Skin epidermis (tissue), 12 donors: Measurements from ENCODE around the gene MYOC.
"Not testable (repeated sequence)": the region's sequence is repeated elsewhere in the genome, so short reads cannot be mapped to it uniquely, and the experiment has no call there.

Experiments
- H3K27ac ChIP-seq, 21 experiments: fragments of 200-600 bp; sonication (generic) in 11 of 21; one replicate each; pipeline ENCODE4 v1.5.0; 2020; ENCODE audit warnings: mild to moderate bottlenecking in 3 of 21, inconsistent platforms in 2 of 21, moderate library complexity in 2 of 21
- H3K4me3 ChIP-seq, 7 experiments: fragments of 200-600 bp; sonication (generic) in 2 of 7; one replicate each; pipeline ENCODE4 v1.5.0; 2020; ENCODE audit warnings: inconsistent platforms in 2 of 7, mild to moderate bottlenecking in 2 of 7, moderate library complexity in 1 of 7

Gene MYOC

DNA sequence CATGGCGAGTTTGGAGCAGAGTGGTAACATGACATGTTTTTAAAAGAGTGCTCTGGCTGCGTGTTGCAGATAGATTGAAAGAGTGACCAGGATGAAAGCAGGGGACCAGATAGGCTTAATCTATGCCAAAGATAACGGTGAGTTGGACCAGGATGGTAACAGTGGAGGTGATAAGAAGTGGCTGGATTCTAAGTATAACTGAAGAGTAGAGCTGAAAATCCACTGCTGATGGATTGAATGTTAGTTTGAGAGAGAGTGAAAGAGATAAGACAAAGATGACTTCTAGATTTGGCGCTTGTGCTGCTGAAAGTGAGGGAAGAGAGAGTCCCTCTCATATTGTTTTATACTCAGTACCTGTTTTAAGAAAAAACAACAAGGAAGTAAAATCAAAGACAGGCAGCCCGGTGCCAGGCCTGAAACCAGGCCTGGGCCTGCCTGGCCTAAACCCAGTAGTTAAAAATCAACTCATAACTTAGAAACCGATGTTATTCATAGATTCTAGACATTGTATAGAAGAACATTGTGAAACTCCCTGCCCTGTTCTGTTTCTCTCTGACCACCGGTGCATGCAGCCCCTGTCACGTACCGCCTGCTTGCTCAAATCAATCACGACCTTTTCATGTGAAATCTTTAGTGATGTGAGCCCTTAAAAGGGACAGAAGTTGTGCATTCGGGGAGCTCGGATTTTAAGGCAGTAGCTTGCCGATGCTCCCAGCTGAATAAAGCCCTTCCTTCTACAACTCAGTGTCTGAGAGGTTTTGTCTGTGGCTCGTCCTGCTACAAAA lies 37.2 kb downstream of the MYOC start:
- not testable (repeated sequence) for H3K27ac ChIP-seq, H3K4me3 ChIP-seq

DNA sequence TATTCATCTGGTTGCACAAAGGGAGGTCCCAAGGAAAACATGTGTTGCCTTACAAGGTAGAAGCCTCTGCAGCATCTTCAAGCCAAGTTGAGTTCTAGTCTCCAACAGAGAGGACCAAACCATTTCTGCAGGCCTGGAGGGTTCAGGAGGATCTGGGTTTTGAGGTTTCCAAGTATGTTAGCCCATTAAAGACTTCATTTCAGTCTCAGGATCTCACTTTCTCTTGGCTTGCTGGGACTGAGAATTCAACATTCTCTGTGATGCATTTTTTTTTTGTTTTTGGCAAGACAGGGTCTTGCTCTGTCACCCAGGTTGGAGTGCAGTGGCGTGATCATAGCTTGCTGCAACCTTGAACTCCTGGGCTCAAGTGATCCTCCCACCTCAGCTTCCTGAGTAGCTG lies 39.2 kb downstream of the MYOC start:
- Histone ChIP-seq H3K4me3 (no peak overlapping the region), H3K27ac (no peak overlapping the region)

DNA sequence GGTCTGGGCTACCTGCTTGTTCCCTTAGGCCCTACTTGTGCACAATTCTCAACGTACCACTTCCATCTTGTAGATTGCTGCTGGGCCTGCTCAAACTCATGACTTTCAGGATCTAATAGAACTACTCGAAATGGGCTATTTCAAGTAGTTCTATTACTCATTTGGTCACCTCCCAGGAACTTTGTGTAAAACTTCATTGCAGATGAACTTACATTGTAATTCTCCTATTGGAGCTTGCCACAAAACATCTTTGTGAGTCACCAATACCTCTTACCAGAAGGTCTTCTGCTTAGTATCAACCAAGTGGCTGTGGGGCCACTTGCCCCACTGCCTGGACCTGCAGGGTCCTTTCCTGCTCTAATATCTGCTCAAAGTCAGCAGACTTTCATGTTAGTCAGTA lies 41.2 kb downstream of the MYOC start:
- H3K4me3 ChIP-seq = no peak overlapping the region
- H3K27ac ChIP-seq = no peak overlapping the region

DNA sequence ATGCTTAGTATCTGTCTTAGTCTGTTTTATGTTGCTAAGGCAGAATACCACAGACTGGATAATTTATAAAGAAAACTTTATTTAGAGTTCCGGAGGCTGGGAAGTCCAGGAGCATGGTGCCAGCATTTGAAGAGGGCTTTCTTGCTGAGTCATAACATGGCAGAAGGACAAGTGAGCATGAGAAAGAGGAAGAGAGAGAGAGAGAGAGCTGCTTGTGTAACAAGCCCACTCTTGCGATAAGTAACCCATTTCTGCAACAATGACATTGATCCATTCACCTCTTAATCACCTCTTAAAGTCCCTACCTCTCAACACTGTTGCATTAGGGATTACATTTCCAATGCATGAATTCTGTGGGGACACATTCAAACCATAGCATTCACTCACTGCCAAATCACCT lies 42.1 kb downstream of the MYOC start:
- Histone ChIP-seq H3K4me3 (no peak overlapping the region), H3K27ac (no peak overlapping the region)

DNA sequence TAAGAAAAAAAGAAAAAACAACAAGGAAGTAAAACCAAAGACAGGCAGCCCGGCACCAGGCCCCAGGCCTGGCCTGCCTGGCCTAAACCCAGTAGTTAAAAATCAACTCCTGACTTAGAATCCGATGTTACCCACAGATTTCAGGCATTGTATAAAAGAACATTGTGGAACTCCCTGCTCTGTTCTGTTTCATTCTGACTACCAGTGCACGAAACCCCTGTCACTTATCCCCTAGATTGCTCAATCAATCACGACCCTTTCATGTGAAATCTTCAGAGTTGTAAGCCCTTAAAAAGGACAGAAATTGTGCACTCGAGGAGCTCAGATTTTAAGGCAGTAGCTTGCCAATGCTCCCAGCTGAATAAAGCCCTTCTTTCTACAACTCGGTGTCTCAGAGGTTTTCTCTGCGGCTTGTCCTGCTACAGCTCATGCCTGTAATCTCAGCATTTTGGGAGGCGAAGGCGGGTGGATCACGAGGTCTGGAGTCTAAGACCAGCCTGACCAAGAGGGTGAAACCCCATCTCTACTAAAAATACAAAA lies 46.0 kb downstream of the MYOC start:
- Histone ChIP-seq H3K27ac (no peak overlapping the region), H3K4me3 (no peak overlapping the region)

DNA sequence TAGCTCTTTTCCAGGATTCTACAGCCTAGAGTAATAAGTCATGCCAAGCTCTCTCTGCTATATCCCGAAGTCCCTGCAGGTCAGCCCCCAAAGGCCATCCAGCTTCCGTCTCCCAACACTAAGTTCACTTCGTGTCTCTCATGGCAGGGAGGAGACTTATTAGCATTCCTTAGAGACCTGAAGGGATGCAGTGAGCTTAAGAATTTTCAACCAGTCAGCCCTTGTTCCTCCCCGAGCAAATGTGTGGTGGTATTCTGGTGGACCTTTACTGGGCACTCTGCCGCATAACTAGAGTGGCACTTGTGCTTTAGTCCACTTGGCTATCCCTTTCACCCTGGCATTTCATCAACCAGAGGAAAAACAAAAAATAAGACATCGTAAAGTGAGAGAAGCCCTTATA lies 49.4 kb downstream of the MYOC start:
- not testable (repeated sequence) for H3K27ac ChIP-seq, H3K4me3 ChIP-seq

DNA sequence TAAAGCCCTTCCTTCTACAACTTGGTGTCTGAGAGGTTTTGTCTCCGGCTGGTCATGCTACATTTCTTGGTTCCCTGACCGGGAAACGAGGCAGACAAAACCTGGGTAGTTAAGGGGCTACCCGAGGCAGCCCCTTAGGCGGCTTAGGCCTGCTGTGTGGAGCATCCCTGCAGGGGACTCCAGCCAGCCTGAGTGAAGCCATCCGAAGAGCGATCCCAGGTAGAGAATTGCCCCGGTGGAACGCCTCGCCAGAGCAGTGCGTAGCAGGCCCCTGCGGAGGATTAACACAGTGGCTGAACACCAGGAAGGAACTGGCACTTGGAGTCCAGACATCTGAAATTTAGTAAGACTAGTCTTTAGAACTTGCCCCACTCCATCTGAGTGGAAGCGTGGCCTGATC lies 51.6 kb downstream of the MYOC start:
- no peak overlapping the region for H3K27ac ChIP-seq
- no peak overlapping the region for H3K4me3 ChIP-seq

DNA sequence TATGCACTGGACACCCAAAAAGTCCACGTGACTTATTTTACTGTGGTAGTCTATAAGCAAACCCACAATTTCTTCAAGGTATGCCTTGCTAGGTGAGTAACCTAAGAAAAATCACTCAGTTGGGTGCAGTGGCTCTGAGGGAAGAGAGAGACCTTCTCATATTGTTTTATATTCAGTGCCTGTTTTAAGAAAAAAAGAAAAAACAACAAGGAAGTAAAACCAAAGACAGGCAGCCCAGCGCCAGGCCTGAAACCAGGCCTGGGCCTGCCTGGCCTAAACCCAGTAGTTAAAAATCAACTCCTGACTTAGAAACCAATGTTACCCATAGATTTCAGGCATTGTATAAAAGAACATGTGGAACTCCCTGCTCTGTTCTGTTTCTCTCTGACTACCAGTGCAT lies 52.2 kb downstream of the MYOC start:
- not testable (repeated sequence) for H3K27ac ChIP-seq, H3K4me3 ChIP-seq

DNA sequence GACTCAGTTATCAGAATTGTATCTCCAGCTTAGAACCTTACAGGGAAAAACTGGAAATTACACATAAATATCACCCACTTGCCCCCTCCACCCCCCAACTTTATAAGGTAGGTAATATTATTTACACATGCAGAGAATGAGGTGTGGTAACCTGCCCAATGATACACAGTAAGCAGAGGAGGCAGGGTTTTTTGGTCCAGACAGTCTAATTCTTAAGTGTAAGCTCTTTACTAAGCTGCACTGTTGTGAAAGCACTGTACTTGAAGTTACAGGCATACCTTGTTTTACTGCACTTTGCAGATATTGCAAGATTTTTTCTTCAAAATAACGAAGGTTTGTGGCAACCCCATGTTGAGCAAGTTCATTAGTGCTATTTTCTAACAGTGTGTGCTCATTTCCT lies 55.3 kb downstream of the MYOC start:
- Histone ChIP-seq H3K27ac (no peak overlapping the region), H3K4me3 (no peak overlapping the region)

DNA sequence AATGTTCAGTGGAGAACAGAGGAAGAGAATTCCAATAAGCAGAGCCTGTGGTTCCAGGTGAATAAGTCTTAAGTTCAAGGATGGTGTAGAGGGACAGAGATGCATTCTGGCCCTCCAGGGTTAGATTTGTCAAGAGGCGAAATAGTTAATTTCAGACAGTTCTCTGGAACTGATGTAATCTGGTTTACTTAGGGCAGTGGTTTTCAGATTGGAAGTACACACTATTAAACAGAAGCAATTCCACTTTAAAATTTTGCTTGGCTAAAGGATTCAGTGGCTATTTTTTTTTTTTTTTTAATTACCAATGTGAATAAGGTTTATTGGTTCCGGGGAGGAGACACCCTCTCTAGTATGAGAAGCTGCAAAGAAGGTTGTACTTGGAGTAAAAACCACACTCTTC lies 55.8 kb downstream of the MYOC start:
- Histone ChIP-seq H3K4me3 (no peak overlapping the region), H3K27ac (no peak overlapping the region)

DNA sequence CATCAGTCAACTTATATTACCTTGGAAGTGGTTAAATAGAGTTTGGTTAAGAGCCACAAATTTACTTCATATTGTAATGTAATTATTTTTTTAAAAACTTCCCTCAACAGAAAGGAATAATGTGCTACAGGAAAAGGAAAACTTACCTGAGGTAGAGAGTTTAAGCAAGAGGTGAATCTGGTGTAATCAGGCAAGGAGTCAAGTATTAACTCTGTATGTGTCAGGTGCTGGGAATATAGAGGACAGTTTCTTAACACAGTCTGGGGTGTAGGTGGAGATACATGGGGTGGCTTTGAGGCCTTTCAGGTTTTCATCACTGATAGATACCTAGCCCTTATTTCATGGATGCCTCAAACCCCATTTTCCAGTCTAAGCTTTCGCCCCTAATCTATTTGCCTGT lies 56.4 kb downstream of the MYOC start:
- Histone ChIP-seq H3K27ac (no peak overlapping the region), H3K4me3 (no peak overlapping the region)

DNA sequence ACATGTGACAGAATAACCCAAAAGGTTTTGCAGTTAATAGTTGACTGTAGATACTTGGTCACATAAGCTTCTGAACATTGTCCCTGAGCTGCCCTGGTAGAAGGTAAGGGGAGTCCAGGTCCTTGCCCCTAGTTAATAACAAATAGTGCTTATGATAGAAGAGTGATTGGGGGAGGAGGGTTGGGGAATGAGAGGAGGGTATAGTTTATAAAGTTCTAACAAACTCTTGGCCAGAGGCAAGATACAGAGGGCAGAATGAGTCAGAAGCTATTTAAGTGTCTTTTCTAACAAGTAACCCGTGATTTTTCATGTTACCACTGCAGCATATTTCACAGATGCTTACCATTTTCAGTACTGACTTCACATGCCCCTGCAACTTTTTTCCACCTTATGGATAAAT lies 57.2 kb downstream of the MYOC start:
- H3K27ac ChIP-seq = peak overlapping the region in 1 of 21 experiments; percentile 8

DNA sequence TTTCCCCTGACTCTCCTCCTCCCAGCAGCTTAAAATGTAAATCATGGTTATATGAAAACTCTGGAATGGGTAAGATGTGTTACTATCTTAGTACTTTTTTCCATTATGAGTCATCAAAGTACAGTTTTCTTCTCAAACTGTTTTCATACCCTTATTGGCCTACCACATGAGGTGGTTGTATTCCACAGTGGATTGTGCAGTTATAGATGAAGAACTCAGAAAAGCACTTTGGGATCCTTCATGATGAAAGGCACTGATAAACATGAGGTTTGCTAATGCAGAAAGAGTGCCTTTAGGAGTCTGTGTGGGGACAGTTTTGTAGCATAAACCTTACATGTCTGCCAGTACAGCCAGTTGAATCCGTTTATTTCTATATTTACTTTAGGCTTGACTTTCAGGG lies 62.5 kb downstream of the MYOC start:
- peak overlapping the region in 1 of 21 experiments; percentile 29 for H3K27ac ChIP-seq
- no peak overlapping the region for H3K4me3 ChIP-seq

More for the DNA sequence above, 57.2 kb downstream of the MYOC start:
- H3K4me3 ChIP-seq = no peak overlapping the region

DNA sequence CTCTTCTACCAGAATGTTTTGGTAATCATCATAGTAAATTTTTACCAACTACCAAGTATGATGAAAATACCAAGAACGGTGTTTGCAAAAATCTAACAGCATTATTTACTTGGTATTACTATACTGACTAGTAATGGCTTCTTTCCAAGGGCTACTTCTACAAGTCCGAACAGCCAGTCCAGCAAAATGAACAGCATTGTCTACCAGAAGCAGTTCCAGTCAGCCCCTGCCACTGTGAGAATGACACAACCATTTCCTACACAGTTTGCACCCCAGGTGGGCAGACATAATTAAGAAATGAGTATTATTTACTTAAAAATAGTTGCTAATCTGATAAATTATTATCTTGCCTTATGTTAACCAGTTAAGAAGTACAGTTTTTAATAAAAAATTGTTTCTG lies 64.3 kb downstream of the MYOC start:
- H3K27ac ChIP-seq = no peak overlapping the region

DNA sequence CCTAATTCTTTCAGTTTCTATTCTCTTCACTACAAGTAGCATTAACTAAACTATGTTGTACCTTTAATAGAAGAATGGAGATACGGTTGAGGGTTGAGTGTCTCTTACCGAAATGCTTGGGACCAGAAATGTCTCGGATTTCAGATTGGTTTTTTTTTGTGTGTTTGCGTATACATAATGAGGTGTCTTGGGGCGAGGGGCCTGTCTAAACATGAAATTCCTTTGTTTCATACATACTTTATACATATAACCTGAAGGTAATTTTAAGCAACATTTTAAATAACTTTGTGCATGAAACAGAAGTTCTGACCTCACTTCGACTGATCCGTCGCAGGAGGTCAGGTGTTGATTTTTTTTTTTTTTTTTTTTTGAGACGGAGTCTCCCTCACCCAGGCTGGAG lies 66.8 kb downstream of the MYOC start:
- Histone ChIP-seq H3K27ac (no peak overlapping the region), H3K4me3 (no peak overlapping the region)

More for the DNA sequence above, 64.3 kb downstream of the MYOC start:
- no peak overlapping the region for H3K4me3 ChIP-seq
